Activated effector memory CD4-positive, alpha-beta T cell treated with Interleukin-2 at 50 U/mL for 16 hours (primary cell): ENCODE measurements around the gene MAST4.
"Not testable (repeated sequence)": the region's sequence is repeated elsewhere in the genome, so short reads cannot be mapped to it uniquely, and the experiment has no call there.

ENCODE experiments used
- DNase-seq: peaks from one replicate; pipeline ENCODE4 v3.0.0-alpha.2; 2020

MAST4 gene

DNA sequence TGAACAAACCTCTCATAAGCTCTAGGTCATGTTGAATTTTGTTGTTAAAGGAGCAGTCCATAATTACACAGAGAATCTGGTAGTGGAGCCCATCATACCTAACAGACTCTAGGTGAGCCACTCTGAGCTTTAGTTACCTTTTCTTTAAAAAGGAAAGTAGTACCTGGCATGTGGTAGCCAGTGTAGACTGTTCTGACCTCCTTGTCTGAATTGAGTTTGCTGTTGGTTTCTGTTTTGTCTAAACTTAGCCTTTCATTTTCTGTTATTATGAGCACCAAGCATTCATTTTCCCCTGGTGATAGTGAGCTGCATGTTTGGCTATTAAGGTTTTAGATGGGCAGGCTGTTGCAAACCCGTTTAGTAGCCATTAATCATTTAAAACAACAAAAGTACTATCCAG is 112.2 kb downstream of the MAST4 start:
- no peak for DNase-seq

DNA sequence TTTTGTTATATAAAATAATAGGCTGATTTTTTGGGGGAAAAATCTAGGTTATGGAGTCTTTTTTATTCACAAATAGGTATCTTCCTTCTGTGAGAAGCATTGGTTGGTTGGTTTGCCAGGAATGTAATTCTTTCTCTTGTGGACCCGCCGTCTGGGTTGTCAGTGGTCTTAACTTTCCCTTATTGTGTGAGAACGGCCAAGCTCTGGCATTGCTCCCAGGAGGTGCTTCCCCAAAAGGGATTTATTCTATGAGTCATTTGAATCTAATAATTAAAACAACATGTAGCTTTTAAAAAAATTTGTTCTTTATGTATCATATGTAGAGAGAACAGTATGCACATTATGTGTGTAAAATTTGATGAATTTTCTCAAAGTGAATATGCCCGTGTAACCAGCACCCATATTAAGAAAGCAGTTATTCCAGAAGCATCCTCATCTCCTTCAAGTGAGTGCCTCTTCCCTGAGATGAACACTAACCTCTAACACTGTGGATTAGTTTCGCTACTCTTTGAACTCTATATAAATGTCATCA is 114.4 kb downstream of the MAST4 start:
- DNase-seq = no peak

DNA sequence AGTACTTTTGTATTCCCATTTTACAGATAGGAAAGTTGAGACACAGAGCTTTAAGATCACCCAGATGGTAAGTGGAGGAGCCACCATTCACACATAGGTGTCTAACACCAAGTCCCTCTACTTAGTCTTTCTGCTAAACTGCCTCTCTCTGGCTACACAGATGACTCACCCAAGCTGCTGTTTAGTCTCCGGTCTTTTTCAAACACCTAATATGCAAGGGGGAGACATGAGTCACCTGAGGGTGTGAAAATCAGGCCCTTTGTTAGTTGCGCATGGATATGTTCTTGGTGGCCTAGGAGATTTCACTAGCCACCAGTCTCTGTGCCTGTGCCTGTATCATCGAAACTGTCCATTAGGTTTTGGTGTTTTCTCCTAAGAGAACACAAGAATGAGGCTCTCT is 117.8 kb downstream of the MAST4 start:
- no peak for DNase-seq

DNA sequence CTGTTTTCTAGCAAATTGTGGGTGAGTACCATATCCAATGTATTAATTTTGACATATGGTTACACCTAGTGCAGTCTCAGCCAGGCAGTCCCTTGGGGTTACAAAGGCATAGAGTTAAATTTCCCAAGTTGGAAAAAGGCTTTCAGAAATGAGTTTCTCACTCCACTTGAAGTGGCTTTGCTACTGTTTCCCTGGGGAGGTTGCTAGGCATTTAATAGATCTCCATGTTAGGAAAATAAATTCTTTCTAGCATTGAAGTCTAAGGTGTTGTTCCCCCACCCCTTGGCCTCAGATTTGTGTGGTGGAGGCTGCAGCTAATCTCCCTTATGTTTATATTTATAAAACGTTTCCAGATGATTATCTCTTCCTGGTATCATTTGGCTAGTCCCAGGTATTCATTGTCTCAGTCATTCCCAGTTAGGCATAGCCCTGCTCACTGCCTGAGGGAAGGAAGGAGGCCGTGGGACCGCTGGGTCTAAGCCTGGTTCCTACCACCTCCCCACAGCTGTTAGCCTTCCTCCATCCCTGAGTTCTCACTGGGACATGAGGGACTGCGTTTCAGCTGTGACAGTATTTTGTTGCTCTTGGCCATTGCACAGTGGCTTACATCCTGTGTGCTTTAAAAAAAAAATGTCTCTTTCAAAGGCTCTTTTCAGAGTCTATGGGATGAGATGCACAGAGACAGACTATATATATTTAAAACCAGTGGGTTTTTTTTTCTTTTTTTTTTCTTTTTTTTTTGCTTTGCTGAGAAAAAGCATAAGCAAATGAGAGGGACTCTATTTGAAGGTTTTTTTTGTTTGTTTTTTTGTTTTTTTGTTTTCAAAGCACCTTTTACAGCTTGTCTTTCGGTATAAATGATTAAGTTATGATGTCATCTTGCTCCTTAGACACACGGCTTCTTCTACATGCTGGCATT is 121.5 kb downstream of the MAST4 start:
- DNase-seq = no peak

DNA sequence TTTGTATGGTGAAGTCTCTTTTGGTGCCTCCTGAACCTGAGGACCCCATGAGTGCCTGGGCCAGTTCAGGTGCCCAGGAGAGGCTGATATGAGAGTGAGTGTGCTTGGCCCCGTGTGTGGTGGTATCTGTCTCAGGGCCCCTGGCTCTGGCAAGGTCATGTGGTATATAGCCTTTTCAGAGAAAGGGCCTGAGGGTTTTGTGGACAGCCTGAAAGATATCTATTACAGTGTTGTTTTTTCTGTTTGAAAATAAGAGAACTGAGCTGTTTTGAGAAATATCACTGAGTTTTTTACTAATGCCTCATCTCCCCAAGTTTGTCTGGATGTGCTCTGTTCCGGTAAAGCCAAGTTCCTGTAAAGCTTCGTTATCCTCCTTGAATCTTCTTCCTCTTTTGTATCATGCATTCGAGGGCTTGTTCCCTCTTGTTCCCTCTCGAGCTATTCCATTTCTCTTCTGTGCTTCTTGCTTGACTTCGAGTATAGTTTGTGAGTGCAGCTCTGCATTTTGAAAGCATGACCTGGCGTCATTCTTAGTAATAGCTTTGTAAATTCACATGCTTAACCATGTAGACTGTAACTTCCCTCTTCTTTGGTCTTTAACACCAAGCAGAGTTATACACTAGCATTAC is 122.3 kb downstream of the MAST4 start:
- no peak for DNase-seq

DNA sequence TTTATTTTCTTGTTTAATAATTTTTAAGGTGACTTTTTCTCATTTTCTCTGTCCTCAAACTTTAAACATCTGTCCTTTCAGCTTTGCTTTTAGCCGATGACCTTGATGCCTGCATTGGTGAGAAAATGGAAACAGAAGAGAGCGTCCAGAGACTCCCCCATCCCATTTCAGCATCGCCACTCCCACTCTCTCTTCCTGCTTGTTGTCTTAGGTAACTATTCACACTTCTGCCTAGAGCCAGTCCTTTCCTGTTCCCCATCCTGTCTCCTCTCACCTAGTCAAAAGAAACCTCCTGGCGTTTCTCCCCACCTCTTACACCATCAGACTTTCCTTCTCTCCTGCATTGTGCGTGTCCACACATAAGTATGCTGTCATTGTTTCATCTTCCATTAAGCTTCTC is 124.6 kb downstream of the MAST4 start:
- no peak for DNase-seq

DNA sequence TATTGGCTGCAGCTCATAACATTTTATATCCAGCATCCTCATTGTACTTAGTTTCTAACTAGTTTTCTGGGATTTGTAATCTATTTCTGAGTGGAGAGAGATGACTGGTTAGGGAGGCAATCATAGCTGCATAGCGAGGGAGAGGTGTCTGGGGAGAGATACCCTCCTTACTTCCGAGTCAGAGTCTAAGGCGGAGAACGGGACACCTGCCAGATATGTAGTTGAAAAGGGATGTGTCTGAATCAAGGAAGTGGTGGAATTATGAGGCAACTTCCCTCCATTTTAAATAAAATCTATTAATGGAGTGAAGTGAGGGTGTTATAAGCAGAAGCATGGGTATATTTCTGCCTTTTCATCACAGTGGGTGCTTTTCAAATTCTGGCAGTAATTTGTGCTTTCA is 126.5 kb downstream of the MAST4 start:
- no peak for DNase-seq

DNA sequence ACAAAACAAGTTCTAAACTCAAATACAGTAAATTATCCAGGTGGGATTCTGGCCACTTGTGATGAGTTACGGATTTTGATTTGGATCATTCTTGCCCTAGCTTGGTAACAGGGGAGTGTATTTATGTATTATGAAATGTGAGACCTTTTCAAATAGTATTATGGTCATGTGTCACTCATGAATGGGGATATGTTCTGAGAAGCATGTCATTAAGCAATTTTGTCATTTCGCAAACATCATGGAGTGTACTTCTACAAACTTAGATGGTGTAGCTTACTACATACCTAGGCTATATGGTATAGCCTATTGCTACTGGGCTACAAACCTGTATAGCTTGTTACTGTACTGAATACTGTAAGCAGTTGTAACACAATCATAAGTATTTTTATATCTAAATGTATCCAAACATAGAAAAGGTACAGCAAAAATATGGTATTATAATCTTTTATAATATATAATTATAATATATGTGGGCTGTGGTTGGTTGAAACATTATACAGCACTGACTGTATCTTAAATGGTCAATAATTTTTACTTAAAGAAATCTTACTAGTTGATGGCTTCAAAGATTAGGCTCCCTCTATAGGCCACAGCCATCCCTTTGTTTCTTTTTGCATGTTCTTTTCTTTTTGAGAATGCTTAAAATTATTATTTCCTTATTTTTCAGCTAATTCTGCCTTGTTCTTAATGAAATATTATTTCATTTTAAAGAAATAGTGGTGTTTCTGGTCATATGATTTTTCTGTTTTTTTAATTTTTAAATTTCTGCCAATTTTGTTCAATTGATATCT is 128.4 kb downstream of the MAST4 start:
- DNase-seq = no peak

DNA sequence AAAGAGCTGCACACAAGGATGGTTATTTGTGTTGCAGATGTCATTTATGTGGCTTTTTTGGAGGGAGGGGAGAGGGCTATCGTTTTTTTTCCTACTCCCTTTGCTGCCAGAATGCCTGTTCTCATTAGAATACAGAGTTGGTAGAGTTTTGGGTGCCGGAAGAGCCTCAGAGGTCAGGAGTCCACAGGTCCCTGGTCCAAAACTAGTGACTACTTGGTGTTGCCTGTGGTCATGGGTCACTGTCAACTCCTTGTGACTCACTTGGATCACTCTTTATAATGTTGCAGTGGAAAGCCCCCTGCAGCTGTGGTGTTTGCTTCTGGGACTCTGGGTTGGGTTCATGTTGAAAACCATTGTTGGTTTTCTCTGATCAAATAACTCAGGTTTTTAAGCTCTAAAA is 131.4 kb downstream of the MAST4 start:
- DNase-seq = no peak

DNA sequence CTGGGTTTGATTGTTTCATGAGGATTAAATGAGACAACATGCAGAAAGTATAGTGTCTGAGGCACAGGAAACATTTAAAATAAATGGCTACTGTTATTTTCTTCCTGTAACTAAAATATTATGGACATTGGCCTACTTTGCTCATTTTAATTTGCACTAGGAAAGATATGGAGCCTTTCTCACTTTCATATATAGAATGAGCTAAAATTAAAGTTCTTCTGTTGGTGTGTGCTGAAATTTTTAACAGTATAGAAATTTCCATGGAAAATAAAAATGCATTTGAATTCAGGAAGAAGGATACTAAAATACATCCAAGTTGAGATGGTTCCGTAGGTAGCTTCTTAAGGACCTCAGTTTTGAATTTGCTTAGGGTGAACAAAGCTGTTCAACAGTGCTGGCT is 131.9 kb downstream of the MAST4 start:
- no peak for DNase-seq

DNA sequence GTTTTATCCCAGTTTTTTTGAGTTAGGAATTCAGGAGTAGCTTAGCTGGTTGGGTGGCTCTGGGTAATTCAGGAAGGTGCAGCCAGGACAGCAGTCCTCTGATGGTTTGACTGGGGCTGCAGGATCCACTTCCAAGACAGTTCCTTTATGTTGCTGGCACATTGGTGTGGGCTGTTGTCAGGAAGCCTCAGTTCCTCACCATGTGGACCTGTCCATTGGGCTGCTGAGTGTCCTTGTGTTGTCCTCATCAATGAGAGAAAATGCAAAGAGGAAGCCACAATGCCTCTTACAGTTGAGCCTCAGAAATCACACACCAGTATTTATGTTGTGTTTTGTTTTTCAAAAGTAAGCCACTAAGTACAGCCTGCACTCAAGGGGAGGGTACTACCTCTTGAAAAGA is 140.9 kb downstream of the MAST4 start:
- DNase-seq = no peak

DNA sequence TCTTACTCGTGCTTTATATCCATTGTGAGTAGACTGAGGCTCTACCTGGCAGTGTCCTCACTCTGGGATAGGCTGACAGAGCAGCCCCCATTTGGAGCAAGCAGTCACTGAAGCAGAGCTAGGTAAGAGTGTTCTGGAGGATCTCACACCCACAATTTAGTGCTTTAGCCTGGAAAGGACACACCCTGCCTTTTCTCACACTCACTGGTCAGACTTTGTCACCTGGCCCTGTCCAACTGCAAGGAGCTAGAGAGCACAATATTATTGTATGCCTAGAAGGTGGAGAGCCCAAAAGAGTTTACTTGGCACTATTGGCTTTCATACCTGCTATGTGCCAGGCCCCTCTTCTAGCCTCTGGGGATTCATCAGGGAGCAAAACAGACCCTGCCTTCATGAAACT is 141.9 kb downstream of the MAST4 start:
- DNase-seq = no peak

DNA sequence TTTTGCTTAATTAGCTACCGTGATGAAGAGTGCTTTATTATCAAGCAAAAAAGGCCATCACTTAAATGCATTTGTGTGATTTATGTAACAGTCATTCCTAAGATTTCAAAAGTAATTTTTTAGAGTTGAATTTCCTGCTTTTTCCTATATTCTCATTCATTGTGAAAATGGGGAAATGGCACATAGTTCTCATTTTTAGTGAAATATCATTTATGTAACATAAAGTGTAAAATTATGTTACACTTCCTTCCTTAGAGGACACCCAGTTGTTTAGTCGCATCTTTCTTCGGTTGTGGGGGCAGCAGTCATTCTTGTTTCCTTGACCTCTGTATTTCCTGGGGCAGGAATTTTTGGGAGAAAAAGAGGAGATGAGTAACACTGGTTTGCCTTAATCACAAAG is 142.8 kb downstream of the MAST4 start:
- no peak for DNase-seq

DNA sequence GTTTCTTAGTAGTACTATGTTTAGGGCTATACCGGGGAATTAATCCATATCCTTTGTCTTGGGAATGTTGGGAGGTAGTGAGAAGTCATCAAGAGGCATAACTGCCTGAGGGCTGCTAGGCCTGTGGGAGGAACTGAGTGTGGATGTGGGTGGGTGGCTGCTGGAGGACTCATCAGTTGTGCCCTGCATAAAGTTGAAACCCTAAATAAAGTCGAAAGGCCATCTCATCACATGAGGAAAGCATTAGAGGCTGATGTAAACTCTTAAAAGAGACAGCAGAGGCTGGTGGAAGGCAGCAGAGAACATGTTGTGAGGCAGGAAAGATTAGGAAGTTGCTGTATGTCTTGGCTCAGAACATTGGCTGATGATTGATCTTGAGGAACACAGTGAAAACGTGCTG is 143.8 kb downstream of the MAST4 start:
- DNase-seq = no peak

DNA sequence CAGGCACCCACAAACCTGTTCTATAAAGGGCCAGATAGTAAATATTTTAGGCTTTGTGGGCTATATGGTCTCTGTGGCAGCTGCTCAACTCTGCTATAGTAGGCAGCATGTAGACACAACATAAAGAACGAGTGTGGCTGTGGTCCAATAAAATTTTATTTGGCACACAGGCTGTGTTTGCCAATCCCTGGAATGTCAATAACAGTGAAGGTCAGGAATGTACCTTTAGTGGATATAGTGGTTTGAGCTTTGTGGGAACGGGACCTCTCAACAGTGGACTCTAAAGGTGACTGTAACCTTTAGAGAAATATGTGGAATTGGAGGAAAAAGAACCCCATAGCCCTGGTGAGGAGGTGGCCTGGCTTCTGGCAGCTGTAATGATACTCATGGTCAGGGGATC is 145.2 kb downstream of the MAST4 start:
- no peak for DNase-seq

DNA sequence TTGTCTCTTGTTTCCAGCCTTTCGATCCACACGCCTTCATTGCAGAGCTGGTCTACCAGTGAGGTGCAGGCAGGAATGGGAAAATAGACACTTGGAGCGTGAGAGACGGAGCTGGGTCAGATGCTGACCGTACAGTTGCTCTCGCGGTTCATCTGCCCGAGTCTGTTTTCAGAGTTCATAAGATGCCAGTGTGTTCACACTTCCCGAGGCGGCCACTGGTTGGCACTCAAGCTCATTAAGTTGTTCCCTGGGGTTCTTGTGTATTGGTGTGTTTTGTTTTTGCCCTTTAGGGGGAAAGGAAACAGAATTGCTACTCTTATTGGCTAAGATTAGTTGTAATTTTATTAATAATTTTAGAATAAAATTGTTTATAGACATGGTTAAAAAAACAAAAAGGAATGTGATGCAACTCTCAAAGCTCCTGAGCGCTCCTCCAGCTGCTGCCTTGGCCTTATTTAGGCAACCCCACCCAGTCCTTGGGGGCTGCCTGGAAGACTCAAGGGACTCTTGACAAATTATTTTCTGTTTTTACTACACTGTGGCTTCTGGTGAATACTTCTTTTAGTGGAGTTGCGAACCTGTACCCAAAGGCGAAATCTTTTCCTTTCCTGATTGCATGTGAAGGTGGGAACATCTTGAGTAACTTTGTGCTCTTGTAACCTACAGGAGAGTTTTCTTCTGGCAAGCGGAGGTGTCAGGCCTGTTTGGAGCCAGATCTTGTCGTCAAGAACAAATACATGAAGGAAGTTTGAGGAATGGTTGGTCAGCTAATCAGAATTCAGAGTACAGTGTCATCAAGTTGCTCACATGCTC is 146.1 kb downstream of the MAST4 start:
- no peak for DNase-seq

DNA sequence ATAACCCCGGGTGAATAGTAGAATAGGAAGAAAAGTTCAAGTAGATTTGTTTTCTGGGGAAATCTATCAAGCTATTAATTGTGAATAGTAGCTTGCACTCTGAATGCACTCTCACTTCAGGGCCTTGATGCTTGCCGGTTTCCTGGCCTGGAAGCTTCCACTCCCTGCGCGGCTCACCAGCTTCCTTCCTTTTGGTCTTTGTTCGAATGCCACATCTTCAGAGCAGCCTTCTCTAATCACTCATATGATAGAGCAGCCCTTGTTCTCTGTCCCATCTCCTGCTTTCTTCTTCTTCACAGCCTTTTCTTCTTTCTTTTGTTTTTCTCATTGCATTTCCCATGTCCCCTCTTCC is 146.7 kb downstream of the MAST4 start:
- no peak for DNase-seq

DNA sequence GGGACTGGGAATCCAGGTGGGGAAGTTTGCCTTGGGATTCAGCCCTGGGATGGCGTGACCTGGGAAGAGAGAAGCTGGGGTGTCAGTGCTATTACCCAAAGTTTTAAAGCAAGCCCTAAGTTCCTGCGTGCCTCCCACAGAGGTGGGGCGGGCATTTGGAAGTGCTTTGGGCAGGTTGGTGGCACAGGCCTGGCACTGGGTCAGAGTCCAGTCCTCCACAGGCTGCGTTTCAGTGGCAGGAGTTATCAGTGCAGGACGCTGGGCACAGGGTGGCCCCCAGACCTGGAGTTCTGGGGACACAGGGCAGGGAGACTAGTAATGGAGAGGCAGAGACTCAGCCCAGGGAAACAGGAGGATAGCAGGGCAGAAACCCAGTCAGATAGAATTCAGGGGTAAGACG is 147.2 kb downstream of the MAST4 start:
- DNase-seq = no peak

DNA sequence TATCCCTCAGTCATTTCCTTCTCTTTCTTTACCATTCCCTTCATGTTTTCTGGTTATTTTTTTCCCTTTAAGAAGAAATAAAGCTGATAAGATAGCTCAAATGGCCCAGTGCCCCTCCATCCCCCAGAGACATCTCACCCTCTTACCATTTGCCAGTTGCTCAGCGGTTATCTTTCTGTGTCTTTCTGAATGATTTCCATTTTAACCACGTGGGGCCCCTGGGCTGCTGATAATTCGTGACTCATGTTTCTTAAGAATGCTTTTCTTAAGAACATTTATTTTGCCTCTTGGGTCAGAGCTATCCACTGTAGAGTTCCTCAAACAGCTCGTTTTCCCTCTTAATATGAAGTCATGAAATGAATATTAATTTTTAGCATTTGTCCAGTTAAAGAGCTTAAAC is 147.8 kb downstream of the MAST4 start:
- DNase-seq = no peak

DNA sequence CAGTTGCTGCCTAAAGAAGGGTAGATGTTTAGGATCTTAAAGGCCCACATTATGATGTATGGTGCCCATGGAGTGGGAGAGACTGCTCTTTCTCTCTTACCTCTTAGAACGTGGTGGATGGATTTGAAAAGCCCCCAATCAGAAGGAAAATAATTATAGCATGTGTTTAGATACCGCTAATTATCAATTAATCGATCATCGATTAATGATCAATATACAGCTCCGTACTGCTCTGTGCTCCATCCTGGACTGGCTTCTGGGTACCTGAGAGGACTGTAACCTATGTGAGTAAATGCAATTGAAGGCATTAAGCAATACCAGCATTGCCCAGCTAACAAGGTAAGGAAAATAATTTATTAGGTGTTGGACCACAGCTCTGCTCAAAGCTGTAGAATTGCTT is 149.1 kb downstream of the MAST4 start:
- no peak for DNase-seq

DNA sequence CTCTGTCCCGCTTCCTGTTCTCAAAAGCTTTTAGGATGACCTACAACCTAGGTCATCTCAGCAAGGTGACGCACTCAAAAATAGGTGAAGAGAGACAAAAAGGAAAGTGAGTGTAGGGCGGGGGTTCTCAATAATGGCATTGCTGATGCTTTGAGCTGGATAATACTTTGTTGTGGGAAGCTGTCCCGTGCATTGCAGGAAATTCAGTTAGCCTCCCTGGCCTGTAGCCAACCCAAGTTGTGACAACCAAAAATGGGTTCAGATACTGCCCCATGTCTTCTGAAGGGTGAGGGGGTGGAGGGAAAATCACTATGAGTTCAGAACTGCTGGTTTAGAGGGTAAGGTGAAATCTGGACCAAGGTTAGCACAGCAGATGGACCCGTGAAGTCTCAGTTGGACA is 151.4 kb downstream of the MAST4 start:
- DNase-seq = no peak

DNA sequence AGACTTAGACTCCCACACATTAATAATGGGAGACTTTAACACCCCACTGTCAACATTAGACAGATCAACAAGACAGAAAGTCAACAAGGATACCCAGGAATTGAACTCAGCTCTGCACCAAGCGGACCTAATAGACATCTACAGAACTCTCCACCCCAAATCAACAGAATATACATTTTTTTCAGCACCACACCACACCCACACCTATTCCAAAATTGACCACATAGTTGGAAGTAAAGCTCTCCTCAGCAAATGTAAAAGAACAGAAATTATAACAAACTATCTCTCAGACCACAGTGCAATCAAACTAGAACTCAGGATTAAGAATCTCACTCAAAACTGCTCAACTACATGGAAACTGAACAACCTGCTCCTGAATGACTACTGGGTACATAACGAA is 156.5 kb downstream of the MAST4 start:
- DNase-seq = not testable (repeated sequence)
